Measurements from ENCODE around the gene LYRM7.

DNA sequence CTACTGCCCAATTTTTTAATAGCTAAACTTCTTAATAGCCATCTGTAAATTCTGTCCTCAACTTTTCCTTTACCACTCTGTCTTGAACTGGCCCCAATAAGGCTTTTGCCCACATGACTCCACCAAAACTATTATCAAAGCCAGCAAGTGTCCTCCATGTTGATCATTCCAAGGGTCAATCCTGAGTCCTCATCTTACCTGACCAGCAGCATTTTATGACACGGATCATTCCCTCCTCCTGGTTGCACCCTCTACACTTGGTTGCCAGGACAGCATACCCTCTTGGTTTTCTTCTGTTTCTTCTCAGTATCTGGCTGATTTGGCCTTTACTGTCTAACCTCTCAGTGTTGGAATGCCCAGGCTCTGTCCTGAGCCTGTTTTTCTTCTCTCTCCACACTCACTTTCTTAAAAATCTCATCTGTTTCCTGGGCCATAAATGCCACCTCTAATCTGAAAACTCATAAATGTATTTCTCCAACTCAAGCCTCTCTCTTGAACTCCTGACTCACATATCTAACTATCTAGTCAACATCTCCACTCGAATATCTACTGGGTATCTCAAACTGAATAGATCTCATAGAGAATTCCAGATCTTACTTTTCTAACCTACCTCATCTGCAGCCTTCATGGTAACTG is 53.1 kb downstream of the LYRM7 start:
- no peak for TF ChIP-seq CTCF (IDR thresholded peaks at IDR 0.05; ENCODE audit: insufficient read depth, low read length)
- no peak for TF ChIP-seq SPI1 (IDR thresholded peaks at IDR 0.05; ENCODE audit: borderline replicate concordance, low read depth)
- TF ChIP-seq POLR2AphosphoS5 (IDR thresholded peaks at IDR 0.05; ENCODE audit: low read depth) = no peak
- TF ChIP-seq, protein P1, sequence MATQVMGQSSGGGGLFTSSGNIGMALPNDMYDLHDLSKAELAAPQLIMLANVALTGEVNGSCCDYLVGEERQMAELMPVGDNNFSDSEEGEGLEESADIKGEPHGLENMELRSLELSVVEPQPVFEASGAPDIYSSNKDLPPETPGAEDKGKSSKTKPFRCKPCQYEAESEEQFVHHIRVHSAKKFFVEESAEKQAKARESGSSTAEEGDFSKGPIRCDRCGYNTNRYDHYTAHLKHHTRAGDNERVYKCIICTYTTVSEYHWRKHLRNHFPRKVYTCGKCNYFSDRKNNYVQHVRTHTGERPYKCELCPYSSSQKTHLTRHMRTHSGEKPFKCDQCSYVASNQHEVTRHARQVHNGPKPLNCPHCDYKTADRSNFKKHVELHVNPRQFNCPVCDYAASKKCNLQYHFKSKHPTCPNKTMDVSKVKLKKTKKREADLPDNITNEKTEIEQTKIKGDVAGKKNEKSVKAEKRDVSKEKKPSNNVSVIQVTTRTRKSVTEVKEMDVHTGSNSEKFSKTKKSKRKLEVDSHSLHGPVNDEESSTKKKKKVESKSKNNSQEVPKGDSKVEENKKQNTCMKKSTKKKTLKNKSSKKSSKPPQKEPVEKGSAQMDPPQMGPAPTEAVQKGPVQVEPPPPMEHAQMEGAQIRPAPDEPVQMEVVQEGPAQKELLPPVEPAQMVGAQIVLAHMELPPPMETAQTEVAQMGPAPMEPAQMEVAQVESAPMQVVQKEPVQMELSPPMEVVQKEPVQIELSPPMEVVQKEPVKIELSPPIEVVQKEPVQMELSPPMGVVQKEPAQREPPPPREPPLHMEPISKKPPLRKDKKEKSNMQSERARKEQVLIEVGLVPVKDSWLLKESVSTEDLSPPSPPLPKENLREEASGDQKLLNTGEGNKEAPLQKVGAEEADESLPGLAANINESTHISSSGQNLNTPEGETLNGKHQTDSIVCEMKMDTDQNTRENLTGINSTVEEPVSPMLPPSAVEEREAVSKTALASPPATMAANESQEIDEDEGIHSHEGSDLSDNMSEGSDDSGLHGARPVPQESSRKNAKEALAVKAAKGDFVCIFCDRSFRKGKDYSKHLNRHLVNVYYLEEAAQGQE (IDR thresholded peaks at IDR 0.05; ENCODE audit: insufficient replicate concordance, low read depth) = no peak
